ENCODE measurements around the gene EPHB2.
A peak's percentile ranks its signal among the peaks of the same experiment; 100 is the strongest.

Gene EPHB2

GRCh38 chr1:22722901-22723550, 12.4 kb downstream of the EPHB2 start:
- DNase-seq = no peak

GRCh38 chr1:22727873-22728272, 17.2 kb downstream of the EPHB2 start:
- no peak for DNase-seq

GRCh38 chr1:22728751-22729399, 18.2 kb downstream of the EPHB2 start:
- DNase-seq = peak; percentile 86

GRCh38 chr1:22729400-22729773, 18.7 kb downstream of the EPHB2 start:
- DNase-seq = no peak

- peak; percentile 82 for DNase-seq
Observed at GRCh38 chr1:22729912-22730311, 19.3 kb downstream of the EPHB2 start.

- DNase-seq = no peak
Observed at GRCh38 chr1:22731924-22732720, 21.5 kb downstream of the EPHB2 start.

- no peak for DNase-seq
Observed at GRCh38 chr1:22733643-22734042, 23.0 kb downstream of the EPHB2 start.

- no peak for DNase-seq
Observed at GRCh38 chr1:22736501-22737080, 26.0 kb downstream of the EPHB2 start.

GRCh38 chr1:22737374-22738068, 26.9 kb downstream of the EPHB2 start:
- no peak for DNase-seq

GRCh38 chr1:22738069-22738435, 27.4 kb downstream of the EPHB2 start:
- no peak for DNase-seq

GRCh38 chr1:22738522-22738921, 27.9 kb downstream of the EPHB2 start:
- no peak for DNase-seq

GRCh38 chr1:22739648-22740385, 29.2 kb downstream of the EPHB2 start:
- no peak for DNase-seq

GRCh38 chr1:22741118-22741517, 30.5 kb downstream of the EPHB2 start:
- DNase-seq = no peak

- peak; percentile 17 for DNase-seq
Observed at GRCh38 chr1:22745669-22746585, 35.3 kb downstream of the EPHB2 start.

- peak; percentile 37 for DNase-seq
Observed at GRCh38 chr1:22747021-22747734, 36.5 kb downstream of the EPHB2 start.

- no peak for DNase-seq
Observed at GRCh38 chr1:22747735-22748073, 37.1 kb downstream of the EPHB2 start.

- no peak for DNase-seq
Observed at GRCh38 chr1:22749503-22749902, 38.9 kb downstream of the EPHB2 start.

GRCh38 chr1:22749919-22750684, 39.5 kb downstream of the EPHB2 start:
- peak; percentile 60 for DNase-seq

GRCh38 chr1:22750685-22751051, 40.0 kb downstream of the EPHB2 start:
- peak; percentile 42 for DNase-seq

- peak; percentile 86 for DNase-seq
Observed at GRCh38 chr1:22751124-22751531, 40.5 kb downstream of the EPHB2 start.

All from NCI-H69 (cell line).